Esophagus muscularis mucosa (tissue), 4 donors: ENCODE measurements around the gene ABCC10. TPM values are rescaled to one million over a fixed set of nuclear protein-coding genes. Genes with fewer than 3 reads are reported as not detected.

Experiments
- DNase-seq: peaks from one replicate; pipeline ENCODE4 v3.0.0-alpha.2; 2017; ENCODE audit errors: extremely low spot score
- H3K27ac ChIP-seq, 4 donors: fragments of 200-600 bp; sonication (generic); replicated peaks in 1 of 4; 1 replicate in 3 of 4; 2 replicates in 1 of 4; pipeline ENCODE4 v1.5.1; 2016 to 2019; ENCODE audit warnings: mild to moderate bottlenecking in 1 of 4
- H3K27me3 ChIP-seq, 4 donors: fragments of 200-600 bp; sonication (generic); one replicate each; pipeline versions ENCODE4 v1.5.1 to v1.6.0; 2016 to 2019
- H3K36me3 ChIP-seq, 4 donors: fragments of 200-600 bp; sonication (generic); one replicate each; pipeline ENCODE4 v1.5.1; 2016 to 2019
- H3K4me1 ChIP-seq, 4 donors: fragments of 200-600 bp; sonication (generic); one replicate each; pipeline ENCODE4 v1.5.1; 2016 to 2019
- H3K4me3 ChIP-seq, 4 donors: fragments of 200-600 bp; sonication (generic); 1 replicate in 2 of 4; 2 replicates in 2 of 4; pipeline ENCODE4 v1.5.1; 2016 to 2019; ENCODE audit warnings: mild to moderate bottlenecking in 4 of 4, moderate library complexity in 1 of 4
- H3K9me3 ChIP-seq, 4 donors: fragments of 200-600 bp; sonication (generic); 1 replicate in 3 of 4; 2 replicates in 1 of 4; pipeline ENCODE4 v1.5.1; 2016 to 2019
- CTCF ChIP-seq, 3 experiments: fragments of 200-600 bp in 2 of 3; fragments of 450-650 bp in 1 of 3; sonication (generic) in 2 of 3; IDR thresholded peaks; one replicate each; pipeline ENCODE4 v1.5.1; 2017 to 2019; ENCODE audit warnings: antibody characterized with exemption in 3 of 3, mild to moderate bottlenecking in 2 of 3, moderate library complexity in 1 of 3
- EP300 ChIP-seq: sonication (generic); formaldehyde crosslinking; IDR thresholded peaks from one replicate; pipeline ENCODE4 v1.6.1; 2017; ENCODE audit warnings: antibody characterized with exemption
- POLR2A ChIP-seq: fragments of 450-650 bp; IDR thresholded peaks from one replicate; pipeline ENCODE4 v1.6.1; 2017; ENCODE audit warnings: antibody characterized with exemption, moderate library complexity, mild to moderate bottlenecking, low read depth
- POLR2AphosphoS5 ChIP-seq, 2 donors: sonication (generic); formaldehyde crosslinking; IDR thresholded peaks; one replicate each; pipeline ENCODE4 v1.6.1; 2017; ENCODE audit warnings: antibody characterized with exemption in 2 of 2
- WGBS: methylation state at CpG from one replicate; pipeline ENCODE4 v1.1.5; 2018; 5-methylcytosine and 5-hydroxymethylcytosine counted together
- intact Hi-C: fragments of 100-400 bp; cut with DNase I; formaldehyde crosslinking; loops from one replicate; pipeline ENCODE4 v1.15.1; 2023
- total RNA-seq, 4 donors: library from RNA; depleted of rRNA; stranded (reverse); fragments of >200 nt; gene quantifications; one replicate each; pipeline versions ENCODE4 v1.1.0 to v1.2.1, GENCODE V29; 2016

The ABCC10 gene
- total RNA-seq, 4 donors from 2014 or later = 7.6 to 19.4 (median 12.5) TPM

DNA sequence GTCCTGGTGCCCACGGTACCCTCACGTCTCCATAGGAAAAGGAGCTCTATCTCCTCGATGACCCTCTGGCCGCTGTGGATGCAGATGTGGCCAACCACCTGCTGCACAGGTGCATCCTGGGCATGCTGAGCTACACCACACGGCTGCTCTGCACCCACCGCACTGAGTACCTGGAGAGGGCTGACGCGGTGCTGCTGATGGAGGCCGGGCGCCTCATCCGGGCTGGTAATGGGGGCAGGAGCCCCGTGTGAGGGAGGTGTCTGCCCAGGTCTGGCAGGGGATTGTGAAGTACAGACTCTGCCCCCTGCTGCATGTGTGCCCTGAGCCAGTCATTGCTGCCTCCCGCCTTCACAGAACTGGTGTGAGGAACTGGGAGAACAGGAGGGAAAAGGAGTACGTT lies 15.6 kb downstream of the ABCC10 start:
- no peak for TF ChIP-seq POLR2A
- no peak for TF ChIP-seq EP300
- no peak for TF ChIP-seq CTCF (IDR thresholded peaks at IDR 0.05)
- TF ChIP-seq POLR2AphosphoS5 (IDR thresholded peaks at IDR 0.05) = no peak
- no peaks in the 10 kb centered on the region for H3K27me3 ChIP-seq
- no peak for DNase-seq
- no peaks in the 10 kb centered on the region for H3K9me3 ChIP-seq
- intact Hi-C loops = no loop called here
- WGBS = 89% methylated on average over 6 of the region's 14 CpGs
- no peak overlapping the region for H3K4me3 ChIP-seq
- H3K36me3 ChIP-seq = peaks cover 64 to 99% (median 93%) of the 10 kb centered on the region in 4 donors
- H3K4me1 ChIP-seq = no peaks in the 10 kb centered on the region
- H3K27ac ChIP-seq = no peak overlapping the region

GRCh38 chr6:43444036-43444435 lies 16.7 kb downstream of the ABCC10 start:
- WGBS = 85% methylated on average over 10 of the region's 10 CpGs
- intact Hi-C loops = no loop called here
- H3K36me3 ChIP-seq = peaks cover 73 to 99% (median 95%) of the 10 kb centered on the region in 4 donors

GRCh38 chr6:43444582-43444981 lies 17.2 kb downstream of the ABCC10 start:
- TF ChIP-seq CTCF (IDR thresholded peaks at IDR 0.05) (no peak), POLR2AphosphoS5 (IDR thresholded peaks at IDR 0.05) (no peak), POLR2A (no peak), EP300 (no peak)
- Histone ChIP-seq H3K9me3 (no peaks in the 10 kb centered on the region), H3K36me3 (peaks cover 76 to 99% (median 96%) of the 10 kb centered on the region in 4 donors), H3K27me3 (no peaks in the 10 kb centered on the region), H3K4me1 (no peaks in the 10 kb centered on the region), H3K27ac (no peak overlapping the region), H3K4me3 (no peak overlapping the region)
- no peak for DNase-seq
- 82% methylated on average over 8 of the region's 8 CpGs for WGBS
- intact Hi-C loops = no loop called here

More at GRCh38 chr6:43444036-43444435, 16.7 kb downstream of the ABCC10 start:
- H3K4me3 ChIP-seq = no peak overlapping the region
- H3K9me3 ChIP-seq = no peaks in the 10 kb centered on the region
- H3K4me1 ChIP-seq = no peaks in the 10 kb centered on the region
- H3K27ac ChIP-seq = no peak overlapping the region
- TF ChIP-seq CTCF (IDR thresholded peaks at IDR 0.05) (no peak), POLR2A (no peak), POLR2AphosphoS5 (IDR thresholded peaks at IDR 0.05) (no peak), EP300 (no peak)
- no peaks in the 10 kb centered on the region for H3K27me3 ChIP-seq
- DNase-seq = no peak

- H3K4me1 ChIP-seq = no peaks in the 10 kb centered on the region
- no peak for DNase-seq
- TF ChIP-seq POLR2A (no peak), EP300 (no peak)
- intact Hi-C loops = no loop called here
- 91% methylated on average over 16 of the region's 16 CpGs for WGBS
- H3K9me3 ChIP-seq = no peaks in the 10 kb centered on the region
- no peak overlapping the region for H3K27ac ChIP-seq
- H3K4me3 ChIP-seq = no peak overlapping the region
- peaks cover 76 to 99% (median 98%) of the 10 kb centered on the region in 4 donors for H3K36me3 ChIP-seq
- H3K27me3 ChIP-seq = no peaks in the 10 kb centered on the region
Measured at GRCh38 chr6:43445576-43445975, 18.2 kb downstream of the ABCC10 start.

GRCh38 chr6:43447604-43448003 lies 20.3 kb downstream of the ABCC10 start:
- no peak overlapping the region for H3K27ac ChIP-seq
- peaks cover 81 to 98% (median 96%) of the 10 kb centered on the region in 4 donors for H3K36me3 ChIP-seq
- no peak overlapping the region for H3K4me3 ChIP-seq
- no peak for DNase-seq
- TF ChIP-seq POLR2AphosphoS5 (IDR thresholded peaks at IDR 0.05) (no peak), CTCF (IDR thresholded peaks at IDR 0.05) (no peak), POLR2A (no peak)
- H3K9me3 ChIP-seq = no peaks in the 10 kb centered on the region
- WGBS = 90% methylated on average over 16 of the region's 16 CpGs
- intact Hi-C loops = no loop called here
- H3K27me3 ChIP-seq = no peaks in the 10 kb centered on the region
- no peaks in the 10 kb centered on the region for H3K4me1 ChIP-seq
